Mesodermal cell (in vitro differentiated cells): ENCODE results near the gene LPCAT2.

Source experiments
- H3K27ac ChIP-seq: 2 replicates; pipeline ENCODE4 v1.7.0; 2013; ENCODE audit warnings: mild to moderate bottlenecking, low read depth, low read length, moderate library complexity; ENCODE audit not compliant: severe bottlenecking
- H3K36me3 ChIP-seq: 2 replicates; pipeline ENCODE4 v1.7.1; 2013; ENCODE audit warnings: mild to moderate bottlenecking, low read length, moderate library complexity; ENCODE audit not compliant: control insufficient read depth, insufficient read depth
- H3K4me1 ChIP-seq: one replicate; pipeline ENCODE4 v1.7.1; 2013; ENCODE audit warnings: mild to moderate bottlenecking, low read length; ENCODE audit not compliant: insufficient read depth, control insufficient read depth, poor library complexity, severe bottlenecking
- H3K4me3 ChIP-seq: 2 replicates; pipeline ENCODE4 v1.7.0; 2013; ENCODE audit warnings: low read length, control low read depth, mild to moderate bottlenecking; ENCODE audit not compliant: insufficient read depth, poor library complexity, severe bottlenecking; ENCODE audit errors: extremely low read depth
- H3K9me3 ChIP-seq: 2 replicates; pipeline ENCODE4 v1.7.1; 2013; ENCODE audit warnings: mild to moderate bottlenecking, low read length, moderate library complexity; ENCODE audit not compliant: control insufficient read depth
- WGBS, 2 experiments: methylation state at CpG; one replicate each; pipeline ENCODE4 v1.1.5; 2013; ENCODE audit warnings: missing lambda C conversion rate in 2 of 2; ENCODE audit not compliant: insufficient coverage in 2 of 2; 5-methylcytosine and 5-hydroxymethylcytosine counted together

LPCAT2 gene

GRCh38 chr16:55471448-55472097 is 37.3 kb upstream of the LPCAT2 start:
- Histone ChIP-seq H3K27ac (peak overlapping the region; percentile 87), H3K4me1 (peaks cover 38% of the 10 kb centered on the region), H3K4me3 (no peak overlapping the region), H3K36me3 (no peaks in the 10 kb centered on the region), H3K9me3 (no peaks in the 10 kb centered on the region)
- 60 to 100% methylated on average over 2 of the region's 4 CpGs for WGBS, 2 experiments

GRCh38 chr16:55473587-55473986 is 35.3 kb upstream of the LPCAT2 start:
- peaks cover 57% of the 10 kb centered on the region for H3K4me1 ChIP-seq
- H3K9me3 ChIP-seq, result no peaks in the 10 kb centered on the region
- H3K27ac ChIP-seq, result no peak overlapping the region
- H3K36me3 ChIP-seq, result no peaks in the 10 kb centered on the region
- 88 to 100% methylated on average over 2 of the region's 2 CpGs for WGBS, 2 experiments
- no peak overlapping the region for H3K4me3 ChIP-seq

- Histone ChIP-seq H3K27ac (no peak overlapping the region), H3K9me3 (no peaks in the 10 kb centered on the region), H3K4me3 (no peak overlapping the region), H3K4me1 (peaks cover 58% of the 10 kb centered on the region), H3K36me3 (no peaks in the 10 kb centered on the region)
- WGBS, 2 experiments, result 96 to 100% methylated on average over 2 to 3 of the region's 3 CpGs
Observed at GRCh38 chr16:55474821-55475220, 34.1 kb upstream of the LPCAT2 start.

- no peaks in the 10 kb centered on the region for H3K36me3 ChIP-seq
- H3K4me3 ChIP-seq, result no peak overlapping the region
- H3K27ac ChIP-seq, result no peak overlapping the region
- H3K9me3 ChIP-seq, result no peaks in the 10 kb centered on the region
- WGBS, 2 experiments, result 78 to 96% methylated on average over 4 of the region's 5 CpGs
- H3K4me1 ChIP-seq, result peaks cover 50% of the 10 kb centered on the region
Observed at GRCh38 chr16:55475919-55476318, 33.0 kb upstream of the LPCAT2 start.

- H3K36me3 ChIP-seq, result peaks cover 8% of the 10 kb centered on the region
- H3K4me1 ChIP-seq, result peaks cover 52% of the 10 kb centered on the region
- no peak overlapping the region for H3K27ac ChIP-seq
- WGBS, 2 experiments, result 89 to 93% methylated on average over 5 to 6 of the region's 6 CpGs
- H3K9me3 ChIP-seq, result no peaks in the 10 kb centered on the region
- no peak overlapping the region for H3K4me3 ChIP-seq
Observed at GRCh38 chr16:55476625-55477533, 32.0 kb upstream of the LPCAT2 start.

- no peak overlapping the region for H3K4me3 ChIP-seq
- 77 to 82% methylated on average over 2 of the region's 3 CpGs for WGBS, 2 experiments
- H3K27ac ChIP-seq, result no peak overlapping the region
- H3K9me3 ChIP-seq, result no peaks in the 10 kb centered on the region
- peaks cover 17% of the 10 kb centered on the region for H3K36me3 ChIP-seq
- peaks cover 56% of the 10 kb centered on the region for H3K4me1 ChIP-seq
Observed at GRCh38 chr16:55477736-55478135, 31.1 kb upstream of the LPCAT2 start.

- Histone ChIP-seq H3K36me3 (peaks cover 29% of the 10 kb centered on the region), H3K4me1 (peaks cover 56% of the 10 kb centered on the region), H3K4me3 (peak within 1 kb of the TSS; percentile 96), H3K9me3 (no peaks in the 10 kb centered on the region), H3K27ac (peak within 1 kb of the TSS; percentile 88)
- 0% methylated on average over 22 to 28 of the region's 46 CpGs for WGBS, 2 experiments
Observed at GRCh38 chr16:55478827-55479429, 29.9 kb upstream of the LPCAT2 start, which contains the start of gene MMP2. Gene MMP2 (plus strand): TSS chr16:55479198. CDS start chr16:55479480, 282 bp downstream.

- H3K27ac ChIP-seq, result peak overlapping the region; percentile 88
- H3K36me3 ChIP-seq, result peaks cover 35% of the 10 kb centered on the region
- H3K9me3 ChIP-seq, result no peaks in the 10 kb centered on the region
- peaks cover 56% of the 10 kb centered on the region for H3K4me1 ChIP-seq
- 0 to 1% methylated on average over 28 to 37 of the region's 41 CpGs for WGBS, 2 experiments
- peak overlapping the region; percentile 96 for H3K4me3 ChIP-seq
Observed at GRCh38 chr16:55479430-55480140, 29.3 kb upstream of the LPCAT2 start.

GRCh38 chr16:55480228-55480655 is 28.6 kb upstream of the LPCAT2 start:
- Histone ChIP-seq H3K36me3 (peaks cover 42% of the 10 kb centered on the region), H3K9me3 (no peaks in the 10 kb centered on the region), H3K4me1 (peaks cover 51% of the 10 kb centered on the region), H3K27ac (peak overlapping the region; percentile 88), H3K4me3 (peak overlapping the region; percentile 96)
- 0 to 4% methylated on average over 6 to 14 of the region's 25 CpGs for WGBS, 2 experiments

- H3K4me1 ChIP-seq, result peaks cover 47% of the 10 kb centered on the region
- no peak overlapping the region for H3K27ac ChIP-seq
Observed at GRCh38 chr16:55481023-55481422, 27.8 kb upstream of the LPCAT2 start.

More at GRCh38 chr16:55481023-55481422, 27.8 kb upstream of the LPCAT2 start:
- no peaks in the 10 kb centered on the region for H3K9me3 ChIP-seq
- H3K4me3 ChIP-seq, result peak overlapping the region; percentile 96
- 63 to 66% methylated on average over 1 to 2 of the region's 4 CpGs for WGBS, 2 experiments
- peaks cover 49% of the 10 kb centered on the region for H3K36me3 ChIP-seq
